Stimulated activated naive CD4-positive, alpha-beta T cell treated with Interleukin-2 at 50 U/mL for 16 hours (primary cell): ENCODE data around the gene GAPVD1.
"Not testable (repeated sequence)": the region's sequence is repeated elsewhere in the genome, so short reads cannot be mapped to it uniquely, and the experiment has no call there.

Experiments used
- DNase-seq: peaks from one replicate; lab custom pipeline; 2025; lab: John Stamatoyannopoulos, UW

Gene GAPVD1

GRCh38 chr9:125261501-125262293, at the start of gene GAPVD1:
Gene GAPVD1, plus strand, starts transcription at chr9:125261826. Its CDS starts 37,096 bp downstream, at chr9:125298922.
- peak; percentile 78 for DNase-seq

GRCh38 chr9:125214186-125214585, 47.4 kb upstream of the GAPVD1 start:
- no peak for DNase-seq

- no peak for DNase-seq
These were observed 43.0 kb upstream of the GAPVD1 start for GRCh38 chr9:125218621-125219020.

DNA sequence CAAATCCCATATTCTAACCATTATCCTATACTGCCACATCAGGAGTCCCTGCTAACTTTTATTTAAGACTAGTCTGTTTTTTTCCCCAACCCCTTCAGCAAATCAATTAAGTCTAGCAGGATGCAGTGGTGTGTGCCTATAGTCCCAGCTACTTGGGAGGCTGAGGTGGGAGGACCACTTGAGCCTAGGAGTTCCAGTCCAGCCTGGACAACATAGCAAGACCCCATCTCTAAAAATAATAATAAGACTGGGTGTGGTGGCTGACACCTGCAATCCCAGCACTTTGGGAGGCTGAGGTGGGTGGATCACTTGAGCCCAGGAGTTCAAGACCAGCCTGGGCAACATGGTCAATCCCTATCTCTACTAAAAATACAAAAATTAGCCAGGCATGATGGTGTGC, 36.8 kb upstream of the GAPVD1 start:
- not testable (repeated sequence) for DNase-seq

DNA sequence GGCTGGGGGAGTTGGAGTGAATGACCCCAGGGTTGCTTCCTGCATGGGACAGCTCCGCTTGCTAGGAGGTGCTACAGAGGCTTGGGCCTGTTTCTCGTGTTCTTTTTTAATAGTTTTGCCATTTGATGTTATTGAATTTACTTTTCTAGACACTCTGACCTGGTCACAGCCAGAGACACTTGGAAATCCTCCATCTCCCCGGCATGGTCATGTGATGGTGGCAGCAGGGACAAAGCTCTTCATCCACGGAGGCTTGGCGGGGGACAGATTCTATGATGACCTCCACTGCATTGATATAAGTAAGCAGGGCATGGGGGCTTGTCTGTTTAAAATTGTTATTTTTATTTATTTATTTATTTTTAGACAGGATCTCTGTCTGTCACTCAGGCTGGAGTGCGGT, 33.9 kb upstream of the GAPVD1 start:
- no peak for DNase-seq

DNA sequence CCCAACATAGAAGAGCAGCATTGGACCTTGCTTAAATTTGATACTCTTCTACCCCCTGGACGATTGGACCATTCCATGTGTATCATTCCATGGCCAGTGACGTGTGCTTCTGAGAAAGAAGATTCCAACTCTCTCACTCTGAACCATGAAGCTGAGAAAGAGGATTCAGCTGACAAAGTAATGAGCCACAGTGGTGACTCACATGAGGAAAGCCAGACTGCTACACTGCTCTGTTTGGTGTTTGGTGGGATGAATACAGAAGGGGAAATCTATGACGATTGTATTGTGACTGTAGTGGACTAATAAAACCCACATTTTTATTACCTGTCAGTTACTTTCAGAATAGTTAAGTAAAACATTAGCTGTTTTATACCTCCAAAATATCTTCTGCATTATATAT, 27.9 kb upstream of the GAPVD1 start:
- no peak for DNase-seq

- not testable (repeated sequence) for DNase-seq
These were observed 27.5 kb upstream of the GAPVD1 start for GRCh38 chr9:125234099-125234498.

GRCh38 chr9:125235804-125236519, 25.7 kb upstream of the GAPVD1 start:
- no peak for DNase-seq

GRCh38 chr9:125236520-125237159, 25.0 kb upstream of the GAPVD1 start:
- not testable (repeated sequence) for DNase-seq

GRCh38 chr9:125238127-125238914, 23.3 kb upstream of the GAPVD1 start:
- DNase-seq: no peak

DNA sequence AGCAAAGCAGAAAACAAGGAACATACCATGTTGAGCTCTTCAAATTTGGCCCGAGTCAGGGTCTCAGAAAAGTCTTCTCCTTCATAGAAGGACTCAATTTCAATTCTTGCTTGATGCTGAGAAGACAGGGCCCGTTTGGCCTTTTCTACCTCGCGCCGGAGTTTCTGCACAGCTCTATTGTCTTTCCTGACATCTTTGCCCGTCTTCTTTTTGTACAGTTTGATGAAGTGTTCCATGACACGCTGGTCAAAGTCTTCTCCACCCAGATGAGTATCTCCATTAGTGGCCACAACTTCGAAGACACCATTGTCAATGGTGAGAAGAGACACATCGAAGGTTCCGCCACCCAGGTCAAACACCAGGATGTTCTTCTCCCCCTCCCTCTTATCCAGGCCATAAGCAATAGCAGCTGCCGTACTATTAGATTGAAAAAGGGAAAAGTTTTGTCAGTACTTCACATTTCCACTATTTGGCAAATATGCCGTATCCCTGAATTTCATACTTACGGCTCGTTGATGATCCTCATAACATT, 22.6 kb upstream of the GAPVD1 start:
- no peak for DNase-seq

DNA sequence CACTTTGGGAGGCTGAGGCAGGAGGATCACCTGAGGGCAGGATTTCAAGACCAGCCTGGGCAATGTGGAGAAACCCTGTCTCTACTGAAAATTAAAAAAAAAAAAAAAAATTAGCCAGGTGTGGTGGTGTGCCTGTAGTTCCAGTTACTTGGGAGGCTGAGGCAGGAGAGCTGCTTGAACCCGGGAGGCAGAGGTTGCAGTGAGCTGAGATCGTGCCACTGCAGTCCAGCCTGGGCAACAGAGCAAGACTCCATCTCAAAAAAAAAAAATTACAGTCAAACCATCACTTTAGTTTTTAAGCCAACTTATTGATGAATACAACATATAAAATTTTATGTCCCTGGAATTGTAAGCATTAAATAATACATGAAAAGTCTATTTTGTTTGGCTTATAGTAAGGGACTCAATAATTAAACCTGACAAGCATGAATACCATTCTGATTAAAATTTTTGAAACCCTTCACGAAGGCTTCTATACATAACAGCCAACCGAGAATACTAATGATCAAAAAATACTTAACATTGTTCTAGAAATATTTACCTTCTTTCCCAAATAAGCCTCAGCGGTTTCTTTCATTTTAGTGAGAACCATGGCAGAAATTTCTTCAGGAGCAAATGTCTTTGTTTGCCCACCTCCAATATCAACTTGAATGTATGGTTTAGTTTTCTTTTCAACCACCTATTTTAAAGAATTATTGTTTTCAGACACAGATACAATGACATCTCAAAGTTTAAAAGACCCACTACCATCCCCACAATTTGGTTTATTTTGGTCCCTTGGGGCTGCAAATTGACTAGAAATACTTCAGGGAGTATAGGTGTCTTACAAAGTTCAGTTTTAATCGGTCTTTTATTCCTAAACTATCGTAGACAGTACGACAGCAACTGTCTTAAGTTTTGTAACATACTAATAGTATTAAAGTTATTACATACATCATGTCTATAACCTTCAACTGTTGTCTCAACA, 21.7 kb upstream of the GAPVD1 start:
- DNase-seq: no peak

DNA sequence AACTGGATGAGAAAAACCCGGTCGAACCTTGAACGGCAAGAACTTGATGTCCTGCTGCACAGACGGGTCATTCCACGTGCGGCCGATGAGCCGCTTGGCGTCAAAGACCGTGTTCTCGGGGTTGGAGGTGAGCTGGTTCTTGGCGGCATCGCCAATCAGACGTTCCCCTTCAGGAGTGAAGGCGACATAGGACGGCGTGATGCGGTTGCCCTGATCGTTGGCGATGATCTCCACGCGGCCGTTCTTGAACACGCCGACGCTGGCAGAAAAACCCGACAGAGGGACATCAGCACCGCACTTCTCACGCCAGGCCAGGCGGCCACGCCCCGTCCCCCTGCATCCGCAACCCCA, 21.0 kb upstream of the GAPVD1 start:
- DNase-seq: peak; percentile 49

DNA sequence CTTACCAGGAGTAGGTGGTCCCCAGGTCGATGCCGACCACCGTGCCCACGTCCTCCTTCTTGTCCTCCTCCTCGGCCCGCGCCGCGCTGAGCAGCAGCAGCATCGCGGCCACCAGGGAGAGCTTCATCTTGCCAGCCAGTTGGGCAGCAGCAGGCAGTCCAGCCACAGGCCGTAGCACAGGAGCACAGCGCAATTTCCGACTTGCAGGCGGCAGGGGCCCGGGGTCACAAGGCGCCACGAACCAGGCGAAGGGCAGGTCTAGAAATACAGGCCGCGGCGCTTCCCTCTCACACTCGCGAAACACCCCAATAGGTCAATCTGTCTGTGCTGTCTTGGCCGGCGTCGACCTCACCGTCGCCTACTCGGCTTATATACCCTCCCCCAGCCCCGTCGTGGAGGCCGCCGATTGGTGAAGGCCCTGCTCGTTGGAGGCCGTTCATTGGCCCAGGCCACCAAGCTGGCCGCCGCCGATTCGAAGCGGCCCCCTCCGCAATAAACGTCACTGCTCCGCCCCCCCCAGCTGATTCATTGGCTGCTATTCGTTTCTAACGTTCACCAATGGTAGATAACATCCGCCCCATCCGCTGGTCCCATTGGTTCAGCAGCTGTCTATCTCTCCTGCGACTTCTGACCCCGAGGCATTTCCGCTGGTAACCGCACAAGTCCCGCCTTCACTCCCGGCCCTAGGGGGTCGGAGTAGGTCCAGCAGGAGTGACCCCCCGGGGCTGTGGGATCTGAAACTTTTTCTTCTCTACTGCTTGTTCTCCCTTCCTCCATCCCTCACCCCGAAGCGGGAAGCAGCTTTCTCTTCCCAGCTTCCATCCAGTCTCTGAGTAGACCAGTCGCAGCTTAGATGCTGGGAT, 20.4 kb upstream of the GAPVD1 start, which contains the start of gene HSPA5:
HSPA5 (minus strand) TSS at position 344 of the 863 bp plus-strand sequence; CDS start at position 127, 217 bp downstream.
- DNase-seq: peak; percentile 100

GRCh38 chr9:125241863-125242739, 19.5 kb upstream of the GAPVD1 start:
- DNase-seq: peak; percentile 18

- no peak for DNase-seq
These were observed 17.8 kb upstream of the GAPVD1 start for GRCh38 chr9:125243792-125244260.

DNA sequence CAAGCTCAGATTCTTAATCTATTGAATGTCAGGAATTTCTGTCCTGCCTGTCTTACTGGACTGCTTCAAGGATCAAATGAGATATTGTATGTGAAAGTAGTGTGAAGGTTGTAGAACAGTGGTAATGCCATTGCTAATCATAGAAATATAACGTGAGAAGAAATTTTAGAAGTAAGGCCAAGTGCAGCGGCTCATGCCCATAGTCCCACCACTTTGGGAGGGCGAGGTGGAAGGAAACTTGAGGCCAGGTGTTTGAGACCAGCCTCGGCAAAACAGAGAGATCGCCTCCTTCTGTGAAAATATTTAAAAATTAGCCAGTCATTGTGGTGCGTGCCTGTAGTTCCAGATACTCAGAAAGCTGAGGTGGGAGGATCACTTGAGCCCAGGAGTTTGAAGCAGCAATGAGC, 15.4 kb upstream of the GAPVD1 start:
- no peak for DNase-seq

DNA sequence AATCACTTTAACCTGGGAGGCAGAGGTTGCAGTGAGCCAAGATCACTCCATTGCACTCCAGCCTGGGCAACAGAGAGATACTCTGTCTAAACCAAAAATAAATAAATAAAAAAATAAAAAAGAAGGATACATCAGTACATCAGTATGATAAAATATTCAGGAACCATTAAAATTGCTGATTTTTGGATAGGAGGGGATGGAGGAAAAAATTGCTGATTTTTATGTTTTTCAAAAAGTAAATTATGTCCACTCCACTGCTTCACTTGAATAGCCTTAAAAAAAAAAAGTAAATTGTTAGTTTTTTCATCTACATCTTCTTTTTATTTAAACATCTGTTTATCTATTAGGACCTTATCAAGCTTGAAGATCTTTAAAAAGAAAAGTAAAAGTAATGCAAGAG, 7.4 kb upstream of the GAPVD1 start:
- no peak for DNase-seq
